Smooth muscle cell of the brain vasculature (primary cell): ENCODE measurements around the gene FBXO42.
"Not testable (repeated sequence)": the region's sequence is repeated elsewhere in the genome, so short reads cannot be mapped to it uniquely, and the experiment has no call there.

Experiments
- DNase-seq: peaks from one replicate; pipeline ENCODE4 v3.0.0-alpha.2; 2012; ENCODE audit warnings: low read depth, low spot score

Gene FBXO42

DNA sequence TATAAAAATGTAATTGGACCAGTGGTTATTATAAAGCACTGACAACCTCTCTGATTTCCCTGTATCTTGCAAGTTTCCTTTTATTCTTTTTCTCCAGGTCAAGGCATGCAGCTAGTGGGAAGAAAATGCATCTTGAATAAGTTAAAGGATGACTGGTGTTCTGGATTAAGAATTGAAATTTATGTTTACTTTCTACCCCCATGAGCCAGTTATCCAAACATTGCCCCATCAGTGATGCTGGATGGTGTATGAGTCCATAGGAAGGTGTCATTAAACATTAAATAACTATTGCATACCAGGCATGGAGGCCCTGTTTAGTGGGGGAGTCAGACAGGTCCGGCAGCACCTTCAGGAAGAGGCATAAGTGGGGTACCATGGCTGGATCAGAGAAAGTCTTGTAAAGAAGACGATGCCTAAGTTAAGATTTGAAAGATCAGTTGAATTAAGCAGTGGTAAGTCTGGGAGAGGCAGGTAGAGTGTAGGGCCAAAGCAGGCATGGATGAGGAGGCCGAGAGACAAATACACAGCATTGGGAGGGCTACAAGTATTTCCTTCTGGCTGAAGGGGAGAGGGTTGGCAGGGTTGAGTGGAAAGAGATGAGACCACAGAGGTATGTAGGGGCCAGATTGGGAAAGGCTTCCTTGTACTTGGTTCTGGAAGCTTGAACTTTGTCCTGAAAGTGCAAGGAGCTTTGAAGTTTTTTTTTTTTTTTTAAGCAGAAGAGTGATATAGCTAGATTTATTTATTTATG lies 20.4 kb upstream of the FBXO42 start:
- no peak for DNase-seq

DNA sequence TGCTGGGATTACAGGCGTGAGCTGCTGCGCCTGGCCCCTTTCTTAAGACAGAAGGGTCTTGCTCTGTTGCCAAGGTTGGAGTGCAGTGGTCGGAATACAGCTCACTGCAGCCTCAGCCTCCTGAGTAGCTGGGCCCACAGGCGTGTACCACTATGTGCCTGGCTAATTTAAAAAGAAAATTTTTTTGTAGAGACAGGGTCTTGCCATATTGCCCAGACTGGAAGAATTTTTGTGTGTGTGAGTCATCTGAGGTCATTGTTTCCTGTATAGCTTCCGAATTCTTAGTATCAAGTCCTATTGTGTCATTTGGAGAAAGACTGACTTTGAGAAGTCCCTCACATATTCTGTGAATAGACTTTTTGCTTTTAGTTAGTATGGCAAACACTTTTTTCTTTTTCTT lies 19.4 kb upstream of the FBXO42 start:
- no peak for DNase-seq

DNA sequence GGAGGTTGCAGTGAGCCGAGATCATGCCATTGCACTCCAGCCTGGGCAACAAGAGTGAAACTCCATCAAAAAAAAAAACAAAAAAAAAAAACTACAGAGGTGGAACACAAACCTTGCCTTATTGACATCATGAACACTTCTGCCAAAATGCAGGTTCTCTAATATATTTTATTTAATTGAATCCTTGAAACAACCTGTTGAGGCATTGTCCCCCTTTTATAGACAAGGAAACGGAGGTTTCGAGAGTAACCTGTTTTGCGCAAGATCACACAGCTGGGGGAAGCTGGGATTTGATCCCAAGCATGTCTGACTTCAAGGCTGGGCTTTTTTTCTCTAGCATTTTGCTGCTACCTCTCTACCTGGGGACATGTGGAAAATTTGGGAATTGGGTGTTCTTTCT lies 17.5 kb upstream of the FBXO42 start:
- DNase-seq, result no peak

DNA sequence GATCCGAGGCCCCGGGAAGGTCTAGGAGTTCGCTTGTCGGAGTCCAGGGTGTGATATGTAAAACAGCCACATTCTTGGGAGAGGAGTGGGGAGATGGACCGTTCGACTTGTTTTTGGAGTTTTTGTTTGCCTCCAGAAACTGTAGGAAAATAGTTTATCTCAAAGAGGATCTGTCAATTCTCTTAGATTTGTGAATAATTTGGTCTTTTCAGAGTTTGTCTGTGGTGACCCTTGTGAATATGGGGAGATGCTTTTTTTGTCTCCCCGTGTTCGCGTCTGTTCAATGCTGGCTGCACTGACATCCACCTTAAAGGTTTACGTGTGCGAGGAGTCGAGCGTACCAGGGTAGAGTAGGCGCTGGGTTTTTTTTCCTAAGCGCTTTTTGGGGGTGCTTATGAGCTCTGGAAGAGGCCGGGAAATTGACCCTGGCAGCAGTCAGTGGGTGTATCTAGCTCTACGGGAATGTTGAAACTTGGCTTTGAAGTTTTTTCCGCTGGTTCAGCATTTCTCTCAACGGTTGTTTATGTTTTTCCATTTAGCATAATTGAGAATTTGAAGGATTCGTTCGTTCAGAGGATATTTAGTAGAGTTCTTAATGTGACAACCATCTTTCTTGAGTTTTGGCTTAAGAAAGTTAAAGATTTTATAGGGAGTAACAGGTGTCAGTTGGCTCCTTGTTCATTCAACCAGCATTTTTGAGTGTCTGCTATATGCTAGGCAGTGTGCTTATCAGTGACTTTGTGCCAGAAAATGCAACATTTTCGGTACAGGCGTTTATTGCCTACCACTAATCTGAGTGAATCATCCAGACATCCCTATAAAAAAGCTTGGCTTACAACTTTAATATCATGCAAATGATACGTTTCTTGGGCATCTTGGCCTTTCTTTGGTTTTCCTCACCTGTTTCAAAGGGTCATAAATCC lies 15.9 kb upstream of the FBXO42 start:
- DNase-seq, result no peak

DNA sequence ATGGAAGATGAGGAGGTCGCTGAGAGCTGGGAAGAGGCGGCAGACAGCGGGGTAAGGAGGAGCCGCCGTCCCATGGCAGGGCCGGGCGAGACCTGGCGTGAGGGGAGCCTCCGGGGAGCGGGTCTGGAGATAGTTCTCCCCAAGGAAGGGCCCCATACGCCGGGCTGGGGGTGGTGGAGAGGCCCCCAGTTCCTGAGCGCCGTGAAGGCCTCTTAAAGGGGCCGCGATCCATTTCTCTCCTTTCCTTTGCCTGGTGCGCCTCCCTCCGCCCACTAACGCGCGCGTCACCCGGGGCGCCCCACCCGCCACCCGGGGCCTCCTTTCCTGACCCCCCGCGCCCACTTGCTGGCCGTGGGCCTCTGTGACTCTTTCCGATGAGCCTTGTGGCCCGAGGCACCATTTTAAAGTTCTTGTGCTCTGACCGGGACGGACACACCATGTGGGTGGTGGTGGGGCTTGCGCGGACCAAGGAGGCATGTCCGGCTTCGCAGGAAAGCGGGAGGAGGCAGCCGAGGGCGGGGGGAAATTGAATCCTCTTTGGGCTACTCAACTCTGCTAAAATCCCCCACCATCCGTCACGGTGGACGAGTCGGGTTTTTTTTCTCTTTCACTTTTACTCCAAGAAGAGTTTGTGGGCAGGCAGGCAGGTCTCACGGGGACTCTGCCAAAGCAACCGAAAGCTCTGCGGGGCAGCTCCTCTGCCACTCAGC lies 15.1 kb upstream of the FBXO42 start:
- peak; percentile 71 for DNase-seq

DNA sequence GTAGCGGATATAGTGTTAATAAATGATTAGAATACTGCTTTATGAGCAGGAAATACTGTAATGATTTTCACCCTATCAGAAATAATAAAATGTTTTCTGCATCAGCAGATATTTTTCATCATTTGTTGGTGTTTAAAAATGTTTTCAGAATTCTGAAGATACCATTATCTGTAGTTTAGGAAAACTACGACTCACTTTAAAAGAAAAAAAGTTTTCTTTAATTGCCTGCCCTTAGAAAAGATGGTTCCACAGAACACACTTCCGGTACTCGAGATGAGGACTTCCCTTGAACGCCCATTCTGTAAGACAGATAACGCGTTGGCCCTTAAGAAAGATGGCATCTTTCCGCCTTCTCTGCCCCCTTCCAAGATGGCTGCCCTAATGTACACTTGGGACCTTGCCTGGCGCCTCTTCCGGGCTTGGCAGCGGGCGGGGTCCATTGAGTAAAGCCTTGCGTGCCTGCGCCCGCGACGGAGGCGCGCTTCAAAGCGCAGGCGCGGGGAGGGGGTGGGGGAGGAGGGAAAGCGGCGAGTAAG lies 14.5 kb upstream of the FBXO42 start, which contains the start of gene SZRD1:
TSS of gene SZRD1 (plus strand) at position 521 of the 536 bp plus-strand sequence. CDS start 16 bp downstream, outside the sequence.
- peak; percentile 99 for DNase-seq

DNA sequence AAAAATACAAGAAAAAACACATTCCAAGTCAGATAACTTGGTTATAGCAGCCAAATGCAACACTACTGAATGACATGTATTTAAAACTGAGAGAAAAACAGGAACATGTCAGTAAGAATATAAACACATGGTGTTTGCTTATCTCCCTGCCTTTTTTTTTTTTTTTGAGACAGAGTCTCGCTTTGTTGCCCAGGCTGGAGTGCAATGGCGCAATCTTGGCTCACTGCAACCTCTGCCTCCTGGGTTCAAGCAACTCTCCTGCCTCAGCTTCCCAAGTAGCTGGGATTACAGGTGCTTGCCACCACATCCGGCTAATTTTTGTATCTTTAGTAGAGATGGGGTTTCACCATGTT lies 12.8 kb upstream of the FBXO42 start:
- not testable (repeated sequence) for DNase-seq

DNA sequence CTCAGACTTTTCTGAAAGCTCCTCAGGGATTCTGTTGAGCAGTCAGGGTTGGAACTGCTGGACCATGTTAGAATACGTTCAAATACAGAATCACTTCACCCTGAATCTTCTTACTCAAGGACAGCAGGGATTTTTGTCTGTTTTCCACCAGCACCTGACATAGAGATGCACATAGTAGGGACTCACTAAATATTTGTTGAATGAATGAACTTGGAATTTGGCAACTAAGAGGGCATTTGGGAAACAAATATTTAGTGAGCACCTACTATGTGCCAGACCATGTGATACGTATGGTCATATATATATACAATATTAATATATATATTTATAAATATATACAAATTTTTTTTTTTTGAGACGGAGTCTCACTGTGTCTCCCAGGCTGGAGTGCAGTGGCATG lies 4.6 kb upstream of the FBXO42 start:
- DNase-seq, result no peak

DNA sequence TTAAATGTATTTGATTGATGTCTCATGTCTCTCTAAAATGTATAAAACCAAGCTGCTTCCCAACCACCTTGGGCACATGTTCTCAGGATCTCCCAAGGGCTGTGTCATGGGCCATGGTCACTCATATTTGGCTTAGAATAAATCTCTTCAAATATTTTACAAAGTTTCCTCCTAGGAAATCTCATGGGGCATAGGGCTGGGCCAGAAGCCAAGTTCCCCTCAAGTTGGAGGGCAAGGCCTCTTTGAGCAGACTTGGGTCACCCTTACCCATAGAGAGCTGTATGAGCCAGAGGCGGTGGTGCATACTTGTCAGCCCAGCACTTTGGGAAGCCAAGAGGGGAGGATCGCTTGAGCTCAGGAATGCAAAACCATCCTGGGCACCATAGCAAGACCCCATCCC lies 2.3 kb upstream of the FBXO42 start:
- DNase-seq, result no peak

DNA sequence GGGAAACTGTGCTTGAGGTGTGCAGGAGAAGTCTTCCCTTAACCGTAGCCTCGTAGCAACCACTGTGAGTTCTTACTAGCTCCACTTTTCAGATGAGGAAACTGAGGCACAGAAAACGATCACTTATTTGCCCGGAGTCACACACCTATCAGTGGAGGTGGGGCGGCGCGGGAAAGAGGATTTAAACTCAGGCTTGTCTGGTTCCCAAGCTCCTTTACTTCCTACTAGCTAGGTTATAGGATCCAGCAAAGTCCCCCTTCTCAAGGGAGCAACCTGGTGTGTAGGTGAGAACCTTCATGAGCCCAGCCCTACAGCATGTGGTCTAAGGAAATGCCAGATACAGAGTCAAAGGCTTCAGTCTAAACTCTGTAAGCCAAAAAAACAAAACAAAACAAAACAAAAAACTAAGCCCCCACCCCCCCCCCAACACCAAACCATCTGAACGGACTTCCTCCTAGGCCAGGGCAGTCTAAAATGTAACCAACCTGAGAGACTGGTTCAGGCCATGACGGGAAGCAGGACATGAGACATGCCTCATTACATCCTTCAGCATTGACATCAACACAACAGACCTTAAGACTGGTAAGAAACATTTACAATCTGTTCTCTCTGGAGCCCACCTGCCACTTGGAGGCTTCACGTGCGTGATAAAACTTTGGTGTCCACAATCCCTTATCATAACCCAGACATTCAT lies 709 bp upstream of the FBXO42 start:
- no peak for DNase-seq

DNA sequence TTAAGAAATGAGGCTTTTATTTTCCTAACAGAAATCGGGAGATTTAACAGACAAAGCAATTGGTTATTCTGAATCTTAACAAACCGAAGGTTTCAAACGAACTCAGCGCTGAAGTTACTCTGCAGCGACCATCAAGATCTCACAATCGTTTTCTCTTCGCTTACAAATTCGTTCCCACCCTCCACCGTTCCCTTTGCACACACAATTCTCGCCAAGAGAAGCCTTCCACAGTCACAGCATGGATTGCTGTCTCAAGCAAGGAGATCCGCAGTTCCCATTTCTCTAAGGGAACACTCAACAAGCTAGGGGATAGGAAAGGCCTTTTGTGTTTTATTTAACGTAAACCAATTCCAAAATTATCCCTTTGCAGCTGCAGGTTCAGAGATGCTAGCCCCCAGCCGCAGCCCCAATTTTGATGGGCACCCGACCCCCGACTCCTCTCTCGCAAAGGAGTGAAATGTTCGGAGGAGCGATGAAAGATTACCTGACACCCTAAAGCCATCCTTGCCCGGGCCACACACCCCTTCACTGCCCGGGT lies 755 bp downstream of the FBXO42 start:
- no peak for DNase-seq

DNA sequence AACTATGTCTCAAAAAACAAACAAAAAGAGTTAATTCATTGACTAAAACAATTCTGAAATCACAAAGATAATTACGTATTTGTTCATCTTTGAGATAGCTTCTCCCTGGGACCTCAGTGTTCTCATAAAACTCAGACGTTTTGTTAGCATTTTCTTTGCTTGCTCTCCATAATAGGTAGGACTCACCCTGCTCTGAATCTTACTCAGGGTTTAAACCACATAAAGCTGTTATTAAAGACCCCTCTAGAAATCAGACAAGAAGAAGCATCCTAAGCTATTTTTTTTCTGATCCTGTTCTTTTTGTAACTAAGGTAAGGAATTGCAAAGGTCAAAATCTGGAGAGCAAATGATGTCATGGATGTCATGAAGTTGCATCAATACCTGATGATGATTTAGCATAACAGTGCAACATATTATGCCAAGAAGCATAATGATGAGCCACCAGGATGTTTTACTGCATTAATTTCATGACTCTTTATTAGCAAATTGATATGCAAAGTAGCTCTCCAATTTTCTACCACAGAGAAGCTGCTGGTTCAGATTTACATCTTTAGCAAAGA lies 2.4 kb downstream of the FBXO42 start:
- no peak for DNase-seq

DNA sequence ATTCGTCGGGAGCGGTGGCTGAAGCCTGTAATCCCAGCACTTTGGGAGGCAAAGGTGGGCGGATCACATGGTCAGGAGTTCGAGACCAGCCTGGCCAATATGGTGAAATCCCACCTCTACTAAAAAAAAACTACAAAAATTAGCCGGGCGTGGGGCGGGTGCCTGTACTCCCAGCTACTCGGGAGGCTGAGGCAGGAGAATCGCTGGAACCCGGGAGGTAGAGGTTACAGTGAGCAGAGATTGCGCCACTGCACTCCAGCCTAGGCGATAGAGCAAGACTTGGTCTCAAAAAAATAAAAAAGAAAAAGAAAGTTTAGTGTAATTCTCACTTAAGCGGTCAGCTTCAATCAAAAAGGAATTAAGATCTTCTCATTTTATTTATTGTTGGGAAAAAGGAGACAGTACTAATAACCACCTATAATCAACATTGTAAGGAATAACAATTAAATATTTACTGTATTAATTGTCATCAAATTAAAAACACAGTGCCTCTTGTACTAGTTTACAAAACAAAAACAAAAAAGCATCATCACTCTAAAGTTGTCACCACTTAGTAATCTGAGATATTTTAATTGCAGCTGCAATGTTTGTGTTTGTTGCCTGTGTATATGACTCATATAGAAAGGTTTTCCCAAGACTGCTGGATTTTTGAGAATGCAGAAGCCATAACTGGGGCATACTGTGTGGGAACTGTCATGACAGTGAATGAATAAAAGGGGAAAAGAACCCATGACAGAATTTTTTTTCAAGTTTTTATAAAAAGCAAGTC lies 3.7 kb downstream of the FBXO42 start:
- no peak for DNase-seq

DNA sequence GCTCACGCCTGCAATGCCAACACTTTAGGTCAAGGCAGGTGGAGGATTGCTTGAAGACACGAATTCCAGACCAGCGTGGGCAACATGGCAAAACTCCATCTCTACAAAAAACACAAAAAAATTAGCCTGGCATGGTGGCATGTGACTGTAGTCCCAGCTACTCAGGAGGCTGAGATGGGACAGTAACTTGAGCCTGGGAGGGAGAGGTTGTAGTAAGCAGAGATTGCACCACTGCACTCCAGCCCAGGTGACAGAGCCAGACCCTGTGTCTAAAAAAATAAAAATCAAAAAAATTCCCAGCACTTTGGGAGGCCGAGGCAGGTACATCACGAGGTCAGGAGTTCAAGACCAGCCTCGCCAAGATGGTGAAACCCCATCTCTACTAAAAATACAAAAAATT lies 9.0 kb downstream of the FBXO42 start:
- DNase-seq, result not testable (repeated sequence)

DNA sequence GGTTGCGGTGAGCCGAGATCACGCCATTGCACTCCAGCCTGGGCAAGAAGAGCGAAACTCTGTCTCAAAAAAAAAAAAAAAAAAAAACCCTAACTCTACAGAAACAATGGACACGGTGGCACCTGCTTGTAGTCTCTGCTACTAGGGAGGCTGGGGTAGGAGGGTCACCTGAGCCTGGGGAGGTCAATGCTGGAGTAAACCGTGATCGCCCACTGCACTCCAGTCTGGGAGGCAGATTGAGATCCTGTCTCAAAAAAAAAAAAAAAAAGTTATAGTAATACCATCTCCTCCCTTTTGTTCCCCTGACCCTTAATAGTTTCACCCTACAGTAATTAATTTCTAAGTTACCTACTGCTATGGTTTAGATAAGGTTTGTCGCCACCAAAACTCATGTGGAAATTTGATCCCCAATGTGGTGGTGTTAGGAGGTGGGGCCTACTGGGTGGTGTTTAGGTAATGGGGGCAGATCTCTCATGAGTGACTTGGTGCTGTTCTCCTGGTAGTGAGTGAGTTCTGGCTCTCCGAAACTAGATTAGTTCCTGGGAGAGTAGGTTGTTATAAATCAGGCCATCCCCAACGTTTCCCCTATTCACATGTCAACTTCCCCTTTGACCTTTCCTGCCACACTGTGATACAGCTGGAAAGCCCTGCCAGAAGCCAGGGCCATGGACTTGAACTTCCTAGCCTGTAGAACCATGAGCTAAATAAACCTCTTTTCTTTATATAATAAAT lies 9.8 kb downstream of the FBXO42 start:
- no peak for DNase-seq

DNA sequence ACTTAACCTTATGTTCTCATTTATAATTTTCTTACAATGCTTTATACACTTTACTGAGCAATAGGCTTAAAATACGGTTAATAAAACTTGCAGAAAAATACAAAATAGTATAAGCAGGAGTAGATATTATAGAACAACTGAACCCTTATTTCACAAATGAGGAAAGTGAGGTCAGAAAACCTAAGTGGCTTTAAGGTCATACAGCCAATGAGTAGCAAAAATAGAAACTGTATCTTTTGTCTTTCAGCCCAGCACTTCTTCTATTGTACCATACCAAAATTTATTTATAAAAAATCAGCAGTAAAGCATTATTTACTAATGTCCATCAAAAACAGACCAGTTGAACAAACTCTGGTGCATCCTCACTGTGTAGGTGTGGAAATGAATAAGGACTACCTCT lies 11.6 kb downstream of the FBXO42 start:
- DNase-seq, result no peak

DNA sequence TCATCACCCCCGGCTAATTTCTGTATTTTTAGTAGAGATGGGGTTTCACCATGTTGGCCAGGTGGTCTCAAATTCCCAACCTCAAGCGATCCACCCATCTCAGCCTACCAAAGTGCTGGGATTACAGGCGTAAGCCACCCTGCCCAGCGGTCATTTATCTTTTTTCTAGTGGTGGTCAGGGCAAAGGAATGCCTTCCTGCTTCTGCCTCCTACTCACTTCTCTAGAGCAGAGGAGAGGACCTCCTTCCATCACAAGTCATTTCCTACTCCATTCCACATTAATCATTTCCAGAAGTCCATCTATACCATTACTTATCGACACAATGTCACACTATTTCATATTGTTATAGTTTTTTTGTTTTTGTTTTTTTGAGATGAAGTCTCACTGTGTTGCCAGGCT lies 13.3 kb downstream of the FBXO42 start:
- DNase-seq, result no peak

DNA sequence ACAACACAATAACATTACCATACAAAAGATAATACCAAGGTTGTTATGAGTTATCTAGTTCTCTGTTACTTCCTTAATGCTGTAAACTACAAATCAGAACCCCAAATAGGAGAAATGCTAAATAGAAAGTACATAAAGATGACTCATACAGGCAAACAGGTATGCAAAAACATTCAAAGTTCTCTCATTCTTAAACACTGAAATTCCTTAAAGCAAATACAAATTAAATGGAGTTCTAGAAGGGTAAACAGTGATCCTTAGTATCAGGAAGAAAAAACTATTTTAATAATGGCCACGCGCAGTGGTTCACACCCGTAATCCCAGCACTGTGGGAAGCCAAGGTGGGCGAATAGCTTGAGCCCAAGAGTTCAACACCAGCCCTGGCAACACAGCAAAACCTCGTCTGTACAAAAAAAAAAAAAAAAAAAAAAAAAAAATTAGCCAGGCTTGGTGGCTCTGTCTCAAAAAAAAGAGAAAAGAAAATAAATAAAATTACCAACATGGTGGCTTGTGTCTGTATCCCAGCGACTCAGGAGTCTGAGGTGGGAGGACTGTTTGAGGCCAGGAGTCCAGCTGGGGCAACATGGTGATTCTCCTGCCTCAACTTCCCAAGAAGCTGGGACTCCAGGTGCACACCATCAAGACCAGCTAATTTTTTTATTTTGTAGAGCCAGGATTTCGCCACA lies 17.5 kb downstream of the FBXO42 start:
- DNase-seq, result no peak
